ENCODE results near the gene ZC3H11A.

- no peak for TF ChIP-seq CTCF (conservative IDR thresholded peaks at IDR 0.05; ENCODE audit: low read depth, low read length)
- TF ChIP-seq POLR2A (IDR thresholded peaks at IDR 0.05; ENCODE audit: low read depth, low read length) = no peak
- no peak for TF ChIP-seq CHD1 (IDR thresholded peaks at IDR 0.05; ENCODE audit: low read depth, low read length)
- no peak for TF ChIP-seq MXI1 (IDR thresholded peaks at IDR 0.05; ENCODE audit: borderline replicate concordance, low read depth, low read length)
- TF ChIP-seq RFX5 (IDR thresholded peaks at IDR 0.05; ENCODE audit: low read depth, low read length) = no peak
These were observed 23.0 kb downstream of the ZC3H11A start for GRCh38 chr1:203818399-203818798.
